Urinary bladder (tissue), 4 donors: Measurements from ENCODE around the gene FGG. TPM values are rescaled to one million over a fixed set of nuclear protein-coding genes. Genes with fewer than 3 reads are reported as not detected.

Experiments used
- DNase-seq: peaks from one replicate; pipeline ENCODE4 v3.0.0-alpha.2; 2015; ENCODE audit errors: extremely low spot score
- H3K27ac ChIP-seq: one replicate; pipeline ENCODE4 v1.5.1; 2013; ENCODE audit warnings: low read depth, mild to moderate bottlenecking, moderate library complexity
- H3K36me3 ChIP-seq: one replicate; pipeline ENCODE4 v1.6.1; 2013; ENCODE audit warnings: mild to moderate bottlenecking, moderate library complexity; ENCODE audit not compliant: insufficient read depth
- H3K4me1 ChIP-seq: one replicate; pipeline ENCODE4 v1.6.1; 2013; ENCODE audit warnings: mild to moderate bottlenecking, moderate library complexity; ENCODE audit not compliant: insufficient read depth
- H3K4me3 ChIP-seq: one replicate; pipeline ENCODE4 v1.5.1; 2013; ENCODE audit warnings: low read depth, low read length
- WGBS: extraction: QIAGEN DNeasy Blood & Tissue Kit; methylation state at CpG from one replicate; pipeline ENCODE4 v1.1.7; 2013; 5-methylcytosine and 5-hydroxymethylcytosine counted together
- polyA plus RNA-seq: library from polyadenylated mRNA; stranded (reverse); fragments of 200-250 nt; gene quantifications from one replicate; pipeline ENCODE4 v1.2.3, GENCODE V29; 2013
- total RNA-seq: library from RNA; depleted of rRNA; stranded (reverse); fragments of >200 nt; gene quantifications from one replicate; pipeline ENCODE4 v1.2.3, GENCODE V29; 2014
- donor health status: healthy with polysubstance abuse.
- donor health status: healthy.

The FGG gene
- total and polyA plus RNA-seq, 2 donors = 9.9 TPM; not detected in 1

DNA sequence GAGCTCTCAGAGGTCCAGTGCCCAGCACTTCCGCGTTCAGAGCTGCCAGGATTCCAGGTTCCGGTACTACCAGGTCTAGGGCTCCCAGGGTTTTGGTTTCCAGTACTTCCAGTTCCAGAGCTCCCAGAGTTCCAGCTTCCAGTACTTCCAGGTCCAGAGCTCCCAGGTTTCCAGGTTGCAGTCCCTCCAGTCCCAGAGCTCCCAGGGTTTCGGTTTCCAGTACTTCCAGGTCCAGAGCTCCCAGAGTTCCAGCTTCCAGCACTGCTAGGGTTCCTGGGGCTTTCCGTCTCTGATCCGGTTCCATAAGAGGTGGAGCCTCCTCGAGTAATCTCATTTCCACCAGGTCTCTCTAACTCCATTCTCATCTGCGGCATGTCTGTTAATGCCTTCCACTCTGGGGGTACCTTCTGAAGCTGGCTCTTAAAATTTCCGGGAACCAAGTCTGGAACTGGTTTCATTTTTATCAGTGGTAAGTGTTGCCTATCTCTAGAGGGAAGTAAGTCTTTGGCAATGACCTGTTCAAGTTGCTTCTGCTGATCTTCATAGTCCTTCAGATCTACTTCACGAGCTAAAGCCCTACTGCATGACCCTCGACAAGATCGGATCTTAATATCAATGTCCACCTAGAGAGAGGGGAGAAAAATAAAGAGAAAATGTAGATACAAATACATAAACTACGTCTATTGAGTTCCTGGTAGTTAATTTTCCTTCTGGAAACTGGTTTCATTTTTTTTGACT is 26.0 kb downstream of the FGG start:
- 89% methylated on average over 13 of the region's 13 CpGs for WGBS
- no peaks in the 10 kb centered on the region for H3K4me1 ChIP-seq
- no peak overlapping the region for H3K4me3 ChIP-seq
- H3K36me3 ChIP-seq = no peaks in the 10 kb centered on the region
- H3K27ac ChIP-seq = no peak overlapping the region
- DNase-seq = no peak

GRCh38 chr4:154585369-154586018 is 27.0 kb downstream of the FGG start:
- Histone ChIP-seq H3K4me3 (no peak overlapping the region), H3K36me3 (no peaks in the 10 kb centered on the region), H3K27ac (no peak overlapping the region), H3K4me1 (no peaks in the 10 kb centered on the region)
- DNase-seq = no peak
- 87% methylated on average over 10 of the region's 10 CpGs for WGBS

DNA sequence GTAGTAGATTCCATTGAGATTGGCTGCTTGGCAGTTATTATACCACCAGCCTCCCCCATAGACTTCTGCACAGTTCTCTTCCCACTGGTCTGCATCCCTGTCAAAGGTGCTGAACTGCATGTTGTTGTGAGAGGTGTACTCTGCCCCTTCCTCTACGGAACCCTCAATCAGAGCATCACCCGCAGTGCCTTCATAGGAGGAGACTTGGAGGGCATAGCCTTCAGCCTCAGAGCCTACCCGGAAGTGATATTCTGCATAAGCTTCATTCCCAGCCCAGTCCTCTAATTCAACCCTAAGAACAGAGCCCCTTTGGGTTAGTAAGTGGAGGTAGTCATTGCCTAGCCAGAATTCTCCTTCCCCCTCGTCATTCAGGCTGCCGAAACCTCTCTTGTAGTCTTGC is 28.2 kb downstream of the FGG start:
- 91% methylated on average over 5 of the region's 5 CpGs for WGBS
- Histone ChIP-seq H3K36me3 (no peaks in the 10 kb centered on the region), H3K4me3 (no peak overlapping the region), H3K27ac (no peak overlapping the region), H3K4me1 (no peaks in the 10 kb centered on the region)
- DNase-seq = no peak

GRCh38 chr4:154583677-154584076 is 28.8 kb downstream of the FGG start:
- no peak overlapping the region for H3K4me3 ChIP-seq
- H3K4me1 ChIP-seq = no peaks in the 10 kb centered on the region
- H3K27ac ChIP-seq = no peak overlapping the region
- H3K36me3 ChIP-seq = no peaks in the 10 kb centered on the region
- DNase-seq = no peak

DNA sequence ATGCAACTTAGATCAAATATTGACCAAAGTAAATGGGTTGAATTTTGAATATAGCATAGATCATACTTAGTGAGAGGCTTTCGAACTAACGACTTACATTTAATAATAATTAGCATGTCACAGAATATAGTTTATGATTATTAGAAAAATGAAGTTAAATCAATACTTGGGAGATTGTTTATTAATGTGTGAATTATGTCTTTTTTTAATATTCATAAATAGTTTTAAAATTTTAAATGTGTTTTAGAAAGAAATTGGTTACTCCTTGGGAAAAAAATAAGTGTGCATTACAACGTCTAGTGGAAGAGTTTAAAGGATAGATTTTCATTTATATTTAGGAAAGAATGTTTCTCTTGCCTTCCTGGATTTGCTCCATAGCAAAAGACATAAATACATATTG is 29.2 kb downstream of the FGG start:
- 85% methylated on average over 3 of the region's 3 CpGs for WGBS

GRCh38 chr4:154582723-154583122 is 29.7 kb downstream of the FGG start:
- Histone ChIP-seq H3K27ac (no peak overlapping the region), H3K36me3 (no peaks in the 10 kb centered on the region), H3K4me1 (no peaks in the 10 kb centered on the region), H3K4me3 (no peak overlapping the region)
- no peak for DNase-seq
- WGBS = 89% methylated on average over 2 of the region's 2 CpGs

More for the DNA sequence above, 29.2 kb downstream of the FGG start:
- H3K27ac ChIP-seq = no peak overlapping the region
- no peak overlapping the region for H3K4me3 ChIP-seq
- H3K4me1 ChIP-seq = no peaks in the 10 kb centered on the region
- H3K36me3 ChIP-seq = no peaks in the 10 kb centered on the region
- DNase-seq = no peak

DNA sequence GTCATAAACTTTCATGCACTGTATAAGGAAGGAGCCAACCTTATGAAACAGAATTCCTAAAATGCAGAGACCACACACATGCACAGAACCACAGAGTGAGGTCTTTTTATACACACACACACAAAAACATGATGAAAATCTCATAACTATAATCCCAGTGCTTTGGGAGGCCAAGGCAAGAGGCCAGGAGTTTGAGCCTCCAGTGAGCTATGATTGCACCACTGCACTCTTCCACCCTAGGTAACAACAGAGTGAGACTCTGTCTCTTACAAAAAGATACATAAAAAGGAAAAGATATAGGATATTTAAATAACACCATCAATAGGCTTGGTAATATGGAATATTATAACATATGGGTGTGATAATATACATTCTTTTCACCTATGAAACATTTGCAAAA is 32.5 kb downstream of the FGG start:
- Histone ChIP-seq H3K36me3 (no peaks in the 10 kb centered on the region), H3K27ac (no peak overlapping the region), H3K4me3 (no peak overlapping the region), H3K4me1 (no peaks in the 10 kb centered on the region)
- DNase-seq = no peak

DNA sequence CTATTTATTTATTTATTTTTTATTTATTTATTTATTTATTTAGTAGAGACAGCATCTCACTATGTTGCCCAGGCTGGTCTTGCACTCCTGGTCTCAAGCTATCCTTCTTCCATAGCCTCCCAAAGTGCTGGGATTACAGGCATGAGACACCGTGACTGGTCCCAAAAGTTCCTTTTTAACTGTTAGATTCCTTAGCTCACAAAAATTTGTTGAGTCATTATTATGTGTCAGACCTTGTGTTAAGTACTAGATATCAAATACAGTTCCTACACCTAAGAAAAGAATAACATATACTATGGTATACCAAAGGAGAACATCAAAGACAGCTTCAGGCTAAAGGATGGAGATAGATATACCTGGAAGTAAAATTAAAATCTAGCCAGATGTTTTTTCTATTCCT is 33.5 kb downstream of the FGG start:
- DNase-seq = no peak
- 69% methylated on average over 1 of the region's 1 CpG for WGBS
- Histone ChIP-seq H3K36me3 (no peaks in the 10 kb centered on the region), H3K4me1 (no peaks in the 10 kb centered on the region), H3K27ac (no peak overlapping the region), H3K4me3 (no peak overlapping the region)

DNA sequence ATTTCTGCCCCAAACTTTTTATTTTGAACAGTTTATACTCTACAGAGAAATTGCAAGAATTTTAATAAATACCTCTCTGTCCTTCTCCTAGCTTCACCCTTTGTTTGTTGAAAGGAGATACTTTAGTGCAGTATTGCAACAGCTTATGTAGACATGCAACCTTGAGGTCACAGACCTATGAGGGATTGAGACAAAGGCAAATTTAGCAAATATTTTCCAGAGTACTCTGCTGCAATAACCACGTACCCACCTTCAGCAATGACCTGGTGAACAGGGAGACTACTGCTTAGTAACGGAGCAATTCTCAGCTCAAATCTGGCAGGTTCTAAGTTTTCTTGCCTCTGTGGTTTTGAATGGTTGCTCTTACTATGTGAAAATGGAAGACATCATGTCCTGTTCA is 35.1 kb downstream of the FGG start:
- H3K4me3 ChIP-seq = no peak overlapping the region
- WGBS = 83% methylated on average over 2 of the region's 2 CpGs
- no peak overlapping the region for H3K27ac ChIP-seq
- no peaks in the 10 kb centered on the region for H3K36me3 ChIP-seq
- no peak for DNase-seq
- H3K4me1 ChIP-seq = no peaks in the 10 kb centered on the region

GRCh38 chr4:154574311-154574710 is 38.1 kb downstream of the FGG start:
- H3K4me3 ChIP-seq = no peak overlapping the region
- no peak for DNase-seq
- H3K4me1 ChIP-seq = no peaks in the 10 kb centered on the region
- no peaks in the 10 kb centered on the region for H3K36me3 ChIP-seq
- no peak overlapping the region for H3K27ac ChIP-seq
- 55% methylated on average over 3 of the region's 3 CpGs for WGBS

GRCh38 chr4:154573190-154573870 is 39.1 kb downstream of the FGG start:
- no peak overlapping the region for H3K4me3 ChIP-seq
- H3K36me3 ChIP-seq = no peaks in the 10 kb centered on the region
- DNase-seq = no peak
- no peaks in the 10 kb centered on the region for H3K4me1 ChIP-seq
- H3K27ac ChIP-seq = no peak overlapping the region
- WGBS = 85% methylated on average over 5 of the region's 5 CpGs

DNA sequence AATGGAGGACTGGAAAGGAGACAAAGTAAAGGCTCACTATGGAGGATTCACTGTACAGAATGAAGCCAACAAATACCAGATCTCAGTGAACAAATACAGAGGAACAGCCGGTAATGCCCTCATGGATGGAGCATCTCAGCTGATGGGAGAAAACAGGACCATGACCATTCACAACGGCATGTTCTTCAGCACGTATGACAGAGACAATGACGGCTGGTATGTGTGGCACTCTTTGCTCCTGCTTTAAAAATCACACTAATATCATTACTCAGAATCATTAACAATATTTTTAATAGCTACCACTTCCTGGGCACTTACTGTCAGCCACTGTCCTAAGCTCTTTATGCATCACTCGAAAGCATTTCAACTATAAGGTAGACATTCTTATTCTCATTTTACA is 42.9 kb downstream of the FGG start:
- no peak overlapping the region for H3K27ac ChIP-seq
- DNase-seq = no peak
- H3K4me1 ChIP-seq = no peaks in the 10 kb centered on the region
- WGBS = 89% methylated on average over 5 of the region's 5 CpGs
- no peaks in the 10 kb centered on the region for H3K36me3 ChIP-seq
- no peak overlapping the region for H3K4me3 ChIP-seq

- H3K36me3 ChIP-seq = no peaks in the 10 kb centered on the region
Measured at GRCh38 chr4:154569028-154569427, 43.4 kb downstream of the FGG start.

DNA sequence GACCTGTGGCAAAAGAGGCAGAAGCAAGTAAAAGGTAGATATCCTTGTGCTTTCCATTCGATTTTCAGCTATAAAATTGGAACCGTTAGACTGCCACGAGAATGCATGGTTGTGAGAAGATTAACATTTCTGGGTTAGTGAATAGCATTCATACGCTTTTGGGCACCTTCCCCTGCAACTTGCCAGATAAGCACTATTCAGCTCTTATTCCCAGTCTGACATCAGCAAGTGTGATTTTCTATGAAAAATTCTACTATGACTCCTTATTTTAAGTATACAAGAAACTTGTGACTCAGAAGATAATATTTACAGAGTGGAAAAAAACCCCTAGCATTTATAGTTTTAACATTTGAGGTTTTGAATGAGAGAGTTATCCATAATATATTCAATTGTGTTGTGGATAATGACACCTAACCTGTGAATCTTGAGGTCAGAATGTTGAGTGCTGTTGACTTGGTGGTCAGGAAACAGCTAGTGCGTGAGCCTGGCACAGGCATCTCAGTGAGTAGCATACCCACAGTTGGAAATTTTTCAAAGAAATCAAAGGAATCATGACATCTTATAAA is 45.7 kb downstream of the FGG start:
- Histone ChIP-seq H3K36me3 (no peaks in the 10 kb centered on the region), H3K4me1 (no peaks in the 10 kb centered on the region), H3K27ac (no peak overlapping the region), H3K4me3 (no peak overlapping the region)
- no peak for DNase-seq
- 76% methylated on average over 5 of the region's 5 CpGs for WGBS

More at GRCh38 chr4:154569028-154569427, 43.4 kb downstream of the FGG start:
- no peak for DNase-seq
- Histone ChIP-seq H3K4me1 (no peaks in the 10 kb centered on the region), H3K4me3 (no peak overlapping the region), H3K27ac (no peak overlapping the region)
- 28% methylated on average over 3 of the region's 3 CpGs for WGBS
